ENCODE data around the gene COQ7. TPM values are rescaled to one million over a fixed set of nuclear protein-coding genes. Genes with fewer than 3 reads are reported as not detected.

Gene COQ7
- total and polyA plus RNA-seq, 2 experiments from 2014 or later = 17.9 to 21.7 TPM

DNA sequence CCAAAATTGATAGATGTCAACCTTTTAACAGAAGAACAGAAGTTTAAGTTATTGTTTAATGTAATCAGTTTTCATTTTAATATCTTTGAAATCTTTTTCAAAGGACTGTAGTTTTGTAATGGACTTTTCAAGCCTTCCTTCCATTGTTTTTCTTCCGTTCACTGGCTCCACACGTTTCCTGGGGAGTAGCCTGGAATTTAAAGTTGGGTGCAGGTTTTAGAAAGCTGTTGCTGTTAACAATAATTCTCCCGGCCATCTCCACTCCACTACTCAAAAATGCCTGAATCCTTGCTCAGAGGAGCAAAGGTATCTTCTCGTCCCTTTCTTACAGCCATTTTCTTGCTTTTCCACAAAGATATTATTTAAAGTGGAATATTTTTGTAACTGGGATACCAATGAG is 4.7 kb upstream of the COQ7 start (continued):
- TF ChIP-seq, protein P1, sequence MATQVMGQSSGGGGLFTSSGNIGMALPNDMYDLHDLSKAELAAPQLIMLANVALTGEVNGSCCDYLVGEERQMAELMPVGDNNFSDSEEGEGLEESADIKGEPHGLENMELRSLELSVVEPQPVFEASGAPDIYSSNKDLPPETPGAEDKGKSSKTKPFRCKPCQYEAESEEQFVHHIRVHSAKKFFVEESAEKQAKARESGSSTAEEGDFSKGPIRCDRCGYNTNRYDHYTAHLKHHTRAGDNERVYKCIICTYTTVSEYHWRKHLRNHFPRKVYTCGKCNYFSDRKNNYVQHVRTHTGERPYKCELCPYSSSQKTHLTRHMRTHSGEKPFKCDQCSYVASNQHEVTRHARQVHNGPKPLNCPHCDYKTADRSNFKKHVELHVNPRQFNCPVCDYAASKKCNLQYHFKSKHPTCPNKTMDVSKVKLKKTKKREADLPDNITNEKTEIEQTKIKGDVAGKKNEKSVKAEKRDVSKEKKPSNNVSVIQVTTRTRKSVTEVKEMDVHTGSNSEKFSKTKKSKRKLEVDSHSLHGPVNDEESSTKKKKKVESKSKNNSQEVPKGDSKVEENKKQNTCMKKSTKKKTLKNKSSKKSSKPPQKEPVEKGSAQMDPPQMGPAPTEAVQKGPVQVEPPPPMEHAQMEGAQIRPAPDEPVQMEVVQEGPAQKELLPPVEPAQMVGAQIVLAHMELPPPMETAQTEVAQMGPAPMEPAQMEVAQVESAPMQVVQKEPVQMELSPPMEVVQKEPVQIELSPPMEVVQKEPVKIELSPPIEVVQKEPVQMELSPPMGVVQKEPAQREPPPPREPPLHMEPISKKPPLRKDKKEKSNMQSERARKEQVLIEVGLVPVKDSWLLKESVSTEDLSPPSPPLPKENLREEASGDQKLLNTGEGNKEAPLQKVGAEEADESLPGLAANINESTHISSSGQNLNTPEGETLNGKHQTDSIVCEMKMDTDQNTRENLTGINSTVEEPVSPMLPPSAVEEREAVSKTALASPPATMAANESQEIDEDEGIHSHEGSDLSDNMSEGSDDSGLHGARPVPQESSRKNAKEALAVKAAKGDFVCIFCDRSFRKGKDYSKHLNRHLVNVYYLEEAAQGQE (IDR thresholded peaks at IDR 0.05; ENCODE audit: unreplicated experiment) = no peak
- TF ChIP-seq POLR2AphosphoS5 (IDR thresholded peaks at IDR 0.05; ENCODE audit: low read depth) = no peak
- no peak for TF ChIP-seq EZH2phosphoT487 (IDR thresholded peaks at IDR 0.05; ENCODE audit: unreplicated experiment)
- no peak for TF ChIP-seq ZNF331 (CRISPR knock-in tag; IDR thresholded peaks at IDR 0.05; ENCODE audit: low read depth)
- TF ChIP-seq, protein P2, sequence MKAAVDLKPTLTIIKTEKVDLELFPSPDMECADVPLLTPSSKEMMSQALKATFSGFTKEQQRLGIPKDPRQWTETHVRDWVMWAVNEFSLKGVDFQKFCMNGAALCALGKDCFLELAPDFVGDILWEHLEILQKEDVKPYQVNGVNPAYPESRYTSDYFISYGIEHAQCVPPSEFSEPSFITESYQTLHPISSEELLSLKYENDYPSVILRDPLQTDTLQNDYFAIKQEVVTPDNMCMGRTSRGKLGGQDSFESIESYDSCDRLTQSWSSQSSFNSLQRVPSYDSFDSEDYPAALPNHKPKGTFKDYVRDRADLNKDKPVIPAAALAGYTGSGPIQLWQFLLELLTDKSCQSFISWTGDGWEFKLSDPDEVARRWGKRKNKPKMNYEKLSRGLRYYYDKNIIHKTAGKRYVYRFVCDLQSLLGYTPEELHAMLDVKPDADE (IDR thresholded peaks at IDR 0.05) = no peak
- no peak for TF ChIP-seq JUNB (IDR thresholded peaks at IDR 0.05; ENCODE audit: unreplicated experiment)

DNA sequence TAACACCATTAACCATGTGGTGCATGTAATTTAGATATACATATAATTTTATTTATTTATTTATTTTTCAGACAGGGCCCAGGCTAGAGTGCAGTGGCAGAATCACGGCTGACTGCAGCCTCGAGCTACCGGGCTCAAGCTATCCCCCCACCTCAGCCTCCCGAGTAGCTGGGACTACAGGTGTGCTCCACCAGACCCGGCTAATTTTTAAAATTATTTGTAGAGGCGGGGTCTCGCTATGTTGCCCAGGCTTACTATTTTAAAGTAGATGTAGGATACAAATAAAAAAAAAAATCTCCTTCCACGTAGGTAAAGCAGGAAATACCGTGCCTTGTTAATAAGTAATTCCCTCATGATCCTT is 446 bp upstream of the COQ7 start:
- Histone ChIP-seq H3K27ac (ENCODE audit: low read depth) (no peak overlapping the region), H3K4me1 (ENCODE audit: insufficient read depth) (no peaks in the 10 kb centered on the region; the same call in 1 of the 2 replicates), H3F3A (replicated peaks; ENCODE audit: low read depth) (0 out of 2 replicates have a peak, but pooled peaks cover 4% of the 10 kb centered on the region), H2AFZ (no peak overlapping the region), H4K20me1 (replicated peaks; ENCODE audit: insufficient read depth) (no peaks in the 10 kb centered on the region), H3K27me3 (ENCODE audit: insufficient read depth) (no peaks in the 10 kb centered on the region), H3K4me3 (peak overlapping the region; percentile 57; the same call in 1 of the 2 replicates), H3K79me2 (replicated peaks; ENCODE audit: insufficient read depth) (peaks cover 14% of the 10 kb centered on the region), H3K36me3 (ENCODE audit: insufficient read depth) (no peaks in the 10 kb centered on the region), H3K9me2 (ENCODE audit: insufficient read depth) (no peaks in the 10 kb centered on the region), H3K4me2 (no peak overlapping the region)
- no peaks in the 10 kb centered on the region for H3K9me3 Mint-ChIP-seq
- H3K36me3 Mint-ChIP-seq (ENCODE audit: low read depth) = no peaks in the 10 kb centered on the region
- H3K27me3 Mint-ChIP-seq (ENCODE audit: insufficient read depth, low read depth, poor library complexity) = peaks cover 9% of the 10 kb centered on the region
- no peaks in the 10 kb centered on the region; the same call in 1 of the 3 replicates for H3K4me1 Mint-ChIP-seq
- ATAC-seq (no peak), DNase-seq (ENCODE audit: low spot score) (no peak)
- H3K27ac Mint-ChIP-seq = peak overlapping the region; percentile 99
- peak overlapping the region; percentile 92 for H3K4me3 Mint-ChIP-seq
- TF ChIP-seq EZH2phosphoT487 (IDR thresholded peaks at IDR 0.05; ENCODE audit: unreplicated experiment) (no peak), NANOG (IDR thresholded peaks at IDR 0.05; ENCODE audit: borderline replicate concordance) (no peak), EZH2 (IDR thresholded peaks at IDR 0.05; ENCODE audit: low read depth, unreplicated experiment) (no peak)
- TF ChIP-seq, protein P3, sequence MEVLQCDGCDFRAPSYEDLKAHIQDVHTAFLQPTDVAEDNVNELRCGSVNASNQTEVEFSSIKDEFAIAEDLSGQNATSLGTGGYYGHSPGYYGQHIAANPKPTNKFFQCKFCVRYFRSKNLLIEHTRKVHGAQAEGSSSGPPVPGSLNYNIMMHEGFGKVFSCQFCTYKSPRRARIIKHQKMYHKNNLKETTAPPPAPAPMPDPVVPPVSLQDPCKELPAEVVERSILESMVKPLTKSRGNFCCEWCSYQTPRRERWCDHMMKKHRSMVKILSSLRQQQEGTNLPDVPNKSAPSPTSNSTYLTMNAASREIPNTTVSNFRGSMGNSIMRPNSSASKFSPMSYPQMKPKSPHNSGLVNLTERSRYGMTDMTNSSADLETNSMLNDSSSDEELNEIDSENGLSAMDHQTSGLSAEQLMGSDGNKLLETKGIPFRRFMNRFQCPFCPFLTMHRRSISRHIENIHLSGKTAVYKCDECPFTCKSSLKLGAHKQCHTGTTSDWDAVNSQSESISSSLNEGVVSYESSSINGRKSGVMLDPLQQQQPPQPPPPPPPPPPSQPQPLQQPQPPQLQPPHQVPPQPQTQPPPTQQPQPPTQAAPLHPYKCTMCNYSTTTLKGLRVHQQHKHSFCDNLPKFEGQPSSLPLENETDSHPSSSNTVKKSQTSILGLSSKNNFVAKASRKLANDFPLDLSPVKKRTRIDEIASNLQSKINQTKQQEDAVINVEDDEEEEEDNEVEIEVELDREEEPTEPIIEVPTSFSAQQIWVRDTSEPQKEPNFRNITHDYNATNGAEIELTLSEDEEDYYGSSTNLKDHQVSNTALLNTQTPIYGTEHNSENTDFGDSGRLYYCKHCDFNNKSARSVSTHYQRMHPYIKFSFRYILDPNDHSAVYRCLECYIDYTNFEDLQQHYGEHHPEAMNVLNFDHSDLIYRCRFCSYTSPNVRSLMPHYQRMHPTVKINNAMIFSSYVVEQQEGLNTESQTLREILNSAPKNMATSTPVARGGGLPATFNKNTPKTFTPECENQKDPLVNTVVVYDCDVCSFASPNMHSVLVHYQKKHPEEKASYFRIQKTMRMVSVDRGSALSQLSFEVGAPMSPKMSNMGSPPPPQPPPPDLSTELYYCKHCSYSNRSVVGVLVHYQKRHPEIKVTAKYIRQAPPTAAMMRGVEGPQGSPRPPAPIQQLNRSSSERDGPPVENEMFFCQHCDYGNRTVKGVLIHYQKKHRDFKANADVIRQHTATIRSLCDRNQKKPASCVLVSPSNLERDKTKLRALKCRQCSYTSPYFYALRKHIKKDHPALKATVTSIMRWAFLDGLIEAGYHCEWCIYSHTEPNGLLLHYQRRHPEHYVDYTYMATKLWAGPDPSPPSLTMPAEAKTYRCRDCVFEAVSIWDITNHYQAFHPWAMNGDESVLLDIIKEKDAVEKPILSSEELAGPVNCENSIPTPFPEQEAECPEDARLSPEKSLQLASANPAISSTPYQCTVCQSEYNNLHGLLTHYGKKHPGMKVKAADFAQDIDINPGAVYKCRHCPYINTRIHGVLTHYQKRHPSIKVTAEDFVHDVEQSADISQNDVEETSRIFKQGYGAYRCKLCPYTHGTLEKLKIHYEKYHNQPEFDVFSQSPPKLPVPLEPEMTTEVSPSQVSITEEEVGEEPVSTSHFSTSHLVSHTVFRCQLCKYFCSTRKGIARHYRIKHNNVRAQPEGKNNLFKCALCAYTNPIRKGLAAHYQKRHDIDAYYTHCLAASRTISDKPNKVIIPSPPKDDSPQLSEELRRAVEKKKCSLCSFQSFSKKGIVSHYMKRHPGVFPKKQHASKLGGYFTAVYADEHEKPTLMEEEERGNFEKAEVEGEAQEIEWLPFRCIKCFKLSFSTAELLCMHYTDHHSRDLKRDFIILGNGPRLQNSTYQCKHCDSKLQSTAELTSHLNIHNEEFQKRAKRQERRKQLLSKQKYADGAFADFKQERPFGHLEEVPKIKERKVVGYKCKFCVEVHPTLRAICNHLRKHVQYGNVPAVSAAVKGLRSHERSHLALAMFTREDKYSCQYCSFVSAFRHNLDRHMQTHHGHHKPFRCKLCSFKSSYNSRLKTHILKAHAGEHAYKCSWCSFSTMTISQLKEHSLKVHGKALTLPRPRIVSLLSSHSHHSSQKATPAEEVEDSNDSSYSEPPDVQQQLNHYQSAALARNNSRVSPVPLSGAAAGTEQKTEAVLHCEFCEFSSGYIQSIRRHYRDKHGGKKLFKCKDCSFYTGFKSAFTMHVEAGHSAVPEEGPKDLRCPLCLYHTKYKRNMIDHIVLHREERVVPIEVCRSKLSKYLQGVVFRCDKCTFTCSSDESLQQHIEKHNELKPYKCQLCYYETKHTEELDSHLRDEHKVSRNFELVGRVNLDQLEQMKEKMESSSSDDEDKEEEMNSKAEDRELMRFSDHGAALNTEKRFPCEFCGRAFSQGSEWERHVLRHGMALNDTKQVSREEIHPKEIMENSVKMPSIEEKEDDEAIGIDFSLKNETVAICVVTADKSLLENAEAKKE (CRISPR knock-in tag; IDR thresholded peaks at IDR 0.05) = no peak
- TF ChIP-seq, protein P1 (IDR thresholded peaks at IDR 0.05; ENCODE audit: unreplicated experiment) = no peak

Measured in GM23338 (cell line).